GM21515 (cell line): ENCODE data around the gene UBE4B.
"Not testable (repeated sequence)": the region's sequence is repeated elsewhere in the genome, so short reads cannot be mapped to it uniquely, and the experiment has no call there.

Experiments used
- ATAC-seq: cut with Tn5 transposase; IDR thresholded peaks from one replicate; pipeline ENCODE4 v1.9.1; 2021; ENCODE audit not compliant: unreplicated experiment

UBE4B gene

DNA sequence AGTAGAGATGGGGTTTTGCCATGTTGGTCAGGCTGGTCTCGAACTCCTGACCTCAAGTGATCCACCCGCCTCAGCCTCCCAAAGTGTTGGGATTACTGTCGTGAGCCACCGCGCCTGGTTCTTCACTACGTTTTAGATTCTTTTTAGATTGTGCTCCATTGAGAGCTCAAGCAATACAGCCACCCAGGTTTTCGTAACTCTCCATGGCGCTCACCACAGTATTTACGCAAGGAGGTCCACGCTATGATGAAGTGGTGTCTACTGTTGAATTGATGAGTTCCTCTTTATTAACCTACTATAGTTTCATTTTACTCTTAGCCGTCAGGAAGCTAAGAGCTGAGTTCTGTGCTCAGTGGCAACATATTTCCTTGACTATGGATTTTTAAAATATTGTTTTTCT lies 175.8 kb downstream of the UBE4B start:
- no peak for ATAC-seq

DNA sequence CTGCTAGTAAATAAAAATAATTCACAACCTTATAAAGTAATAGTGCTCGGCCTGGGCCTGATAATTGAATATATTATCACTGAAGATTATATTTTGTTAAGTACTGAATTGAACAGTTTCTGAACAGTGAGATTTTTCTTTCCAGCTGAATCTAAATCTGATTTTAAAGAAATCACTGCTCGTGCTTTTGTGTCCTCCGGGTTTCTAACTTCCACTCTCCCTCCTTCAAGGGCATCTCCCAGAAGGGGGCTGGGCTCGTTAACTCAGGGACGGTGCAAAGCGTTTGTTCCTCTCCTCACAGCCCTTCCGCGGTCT lies 176.8 kb downstream of the UBE4B start:
- no peak for ATAC-seq

DNA sequence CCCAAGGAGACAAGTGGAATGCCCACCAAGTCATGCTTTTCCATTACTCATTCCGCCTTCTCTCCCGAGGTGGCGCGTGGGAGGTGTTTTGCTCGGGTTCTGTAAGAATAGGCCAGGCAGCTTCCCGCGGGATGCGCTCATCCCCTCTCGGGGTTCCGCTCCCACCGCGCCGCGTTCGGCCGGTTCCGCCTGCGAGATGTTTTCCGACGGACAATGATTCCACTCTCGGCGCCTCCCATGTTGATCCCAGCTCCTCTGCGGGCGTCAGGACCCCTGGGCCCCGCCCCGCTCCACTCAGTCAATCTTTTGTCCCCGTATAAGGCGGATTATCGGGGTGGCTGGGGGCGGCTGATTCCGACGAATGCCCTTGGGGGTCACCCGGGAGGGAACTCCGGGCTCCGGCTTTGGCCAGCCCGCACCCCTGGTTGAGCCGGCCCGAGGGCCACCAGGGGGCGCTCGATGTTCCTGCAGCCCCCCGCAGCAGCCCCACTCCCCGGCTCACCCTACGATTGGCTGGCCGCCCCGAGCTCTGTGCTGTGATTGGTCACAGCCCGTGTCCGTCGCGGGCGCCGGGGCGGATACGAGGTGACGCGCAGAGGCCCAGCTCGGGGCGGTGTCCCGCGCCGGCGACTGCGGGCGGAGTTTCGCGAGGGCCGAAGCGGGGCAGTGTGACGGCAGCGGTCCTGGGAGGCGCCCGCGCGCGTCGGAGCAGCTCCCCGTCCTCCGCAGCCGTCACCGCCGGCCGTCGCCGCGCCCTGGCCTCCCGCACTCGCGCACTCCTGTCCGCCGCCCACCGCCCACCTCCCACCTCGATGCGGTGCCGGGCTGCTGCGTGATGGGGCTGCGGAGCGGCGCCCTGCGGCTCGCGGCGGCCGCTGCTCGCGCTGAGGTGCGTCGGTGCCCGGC lies 177.4 kb downstream of the UBE4B start, which contains the start of gene KIF1B:
TSS of gene KIF1B (plus strand) at position 666 of the 906 bp plus-strand sequence. CDS start 21,759 bp downstream, outside the sequence.
- peak; percentile 99 for ATAC-seq

DNA sequence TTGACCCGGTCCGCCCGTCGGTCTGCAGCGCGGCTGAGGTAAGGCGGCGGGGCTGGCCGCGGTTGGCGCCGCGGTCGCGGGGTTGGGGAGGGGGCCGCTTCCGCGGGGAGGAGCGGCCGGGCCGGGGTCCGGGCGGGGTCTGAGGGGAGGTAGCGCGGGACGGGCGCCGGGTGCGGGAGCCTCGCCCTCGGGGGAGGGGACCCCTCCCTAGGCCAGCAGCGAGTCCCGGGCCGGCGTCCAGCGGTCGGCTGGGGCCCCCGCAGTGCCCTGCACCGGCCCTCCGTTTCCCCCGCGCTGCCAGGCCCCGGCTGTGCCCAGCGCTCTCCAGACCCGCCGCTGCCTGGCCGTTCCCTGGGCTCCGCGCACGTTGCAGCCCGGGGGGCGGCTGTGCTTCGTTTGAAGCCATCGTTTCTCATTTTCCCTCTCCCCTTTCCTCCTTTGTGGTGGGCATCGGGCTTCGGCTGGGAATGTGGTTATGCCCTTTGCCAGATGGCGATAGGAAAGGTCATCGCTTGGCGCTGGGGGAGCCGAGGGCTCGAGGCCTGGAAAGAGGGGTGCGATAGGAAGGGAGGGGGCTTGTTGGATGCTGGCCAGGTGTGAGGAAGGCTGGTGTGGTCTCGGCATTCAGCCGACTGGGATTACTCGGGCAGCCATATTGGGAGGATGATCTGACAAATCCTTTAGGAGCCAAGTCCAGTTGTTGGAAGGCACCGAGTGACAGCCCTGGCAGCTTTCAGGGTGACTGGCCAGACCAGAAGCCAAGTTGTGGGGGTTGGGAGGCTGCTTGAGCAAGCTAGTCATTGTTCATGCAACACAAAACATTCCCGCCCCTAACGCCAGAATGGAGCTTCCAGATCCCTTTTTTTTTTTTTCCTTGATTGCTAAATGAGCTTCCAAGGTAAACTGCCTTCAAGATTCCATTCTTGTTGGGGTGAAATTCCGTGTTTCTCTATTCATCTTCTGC lies 178.4 kb downstream of the UBE4B start:
- peak; percentile 11 for ATAC-seq

DNA sequence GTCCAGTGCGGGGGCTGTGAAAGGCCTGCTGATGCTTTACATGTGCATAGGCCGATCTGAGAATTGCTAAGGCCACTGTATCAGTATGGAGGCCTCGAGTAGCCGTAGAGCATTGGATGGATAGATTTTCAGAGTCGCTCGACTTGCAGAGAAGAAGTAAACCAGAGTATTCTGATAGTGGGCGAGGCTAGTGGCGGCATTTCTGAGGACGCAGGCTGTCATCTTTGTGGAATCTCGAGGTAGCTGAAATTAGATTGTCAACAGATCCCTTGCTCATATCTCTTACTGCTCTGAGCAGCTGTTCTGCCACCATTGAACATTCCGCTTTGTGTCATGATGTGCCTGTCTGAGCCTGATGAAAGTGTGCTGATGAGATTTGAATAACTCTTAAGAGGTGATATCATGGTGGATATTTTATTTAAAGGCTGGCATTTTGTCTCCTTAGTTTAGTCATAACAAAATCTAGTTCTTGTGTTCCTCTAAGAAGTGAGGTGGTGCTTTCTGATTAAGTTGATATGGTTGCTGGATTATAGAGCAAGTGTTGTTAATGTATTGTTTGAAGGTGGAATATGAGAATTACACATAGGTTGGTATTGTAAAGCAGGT lies 179.2 kb downstream of the UBE4B start:
- no peak for ATAC-seq

DNA sequence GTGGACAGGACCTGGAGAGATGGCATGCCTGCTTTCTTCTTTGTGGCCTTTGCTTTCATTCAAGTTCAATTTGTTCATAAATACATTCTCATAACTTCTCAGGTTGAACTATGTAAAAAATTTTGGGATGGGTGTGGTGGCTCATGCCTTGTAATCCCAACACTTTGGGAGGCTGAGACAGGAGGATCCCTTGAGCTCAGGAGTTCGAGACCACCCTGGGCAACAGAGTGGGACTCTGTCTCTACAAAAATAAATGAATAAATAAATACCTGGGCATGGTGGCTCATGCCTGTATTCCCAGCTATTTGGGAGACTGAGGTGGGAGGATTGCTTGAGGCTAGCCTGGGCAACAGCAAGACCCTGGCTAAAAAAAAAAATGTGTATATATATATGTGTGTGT lies 179.7 kb downstream of the UBE4B start:
- ATAC-seq, result no peak

DNA sequence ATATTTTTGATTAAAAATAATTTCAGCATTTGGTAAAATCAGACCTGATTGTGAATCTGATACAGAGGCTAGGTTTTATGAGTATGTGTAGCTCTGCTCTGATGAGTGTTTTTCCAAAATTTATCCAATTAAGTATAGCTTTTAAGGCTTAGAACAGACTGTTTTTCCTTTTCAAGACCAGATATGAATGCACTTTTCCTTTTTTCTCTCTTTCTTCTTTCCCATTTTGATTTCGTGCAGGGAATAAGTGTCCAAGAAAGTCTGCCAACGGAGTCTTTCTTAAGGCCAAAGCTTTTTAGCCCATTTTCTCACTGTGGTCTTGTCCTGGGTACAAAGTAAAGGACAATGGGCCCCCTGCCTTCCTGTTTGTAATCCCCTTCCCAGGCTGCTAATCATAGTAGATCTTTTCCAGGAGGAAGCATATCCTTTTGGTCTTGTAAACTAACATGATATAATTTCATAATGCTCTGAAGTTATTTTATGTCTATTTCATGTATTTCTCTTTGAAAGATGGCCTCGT lies 180.5 kb downstream of the UBE4B start:
- ATAC-seq, result no peak

DNA sequence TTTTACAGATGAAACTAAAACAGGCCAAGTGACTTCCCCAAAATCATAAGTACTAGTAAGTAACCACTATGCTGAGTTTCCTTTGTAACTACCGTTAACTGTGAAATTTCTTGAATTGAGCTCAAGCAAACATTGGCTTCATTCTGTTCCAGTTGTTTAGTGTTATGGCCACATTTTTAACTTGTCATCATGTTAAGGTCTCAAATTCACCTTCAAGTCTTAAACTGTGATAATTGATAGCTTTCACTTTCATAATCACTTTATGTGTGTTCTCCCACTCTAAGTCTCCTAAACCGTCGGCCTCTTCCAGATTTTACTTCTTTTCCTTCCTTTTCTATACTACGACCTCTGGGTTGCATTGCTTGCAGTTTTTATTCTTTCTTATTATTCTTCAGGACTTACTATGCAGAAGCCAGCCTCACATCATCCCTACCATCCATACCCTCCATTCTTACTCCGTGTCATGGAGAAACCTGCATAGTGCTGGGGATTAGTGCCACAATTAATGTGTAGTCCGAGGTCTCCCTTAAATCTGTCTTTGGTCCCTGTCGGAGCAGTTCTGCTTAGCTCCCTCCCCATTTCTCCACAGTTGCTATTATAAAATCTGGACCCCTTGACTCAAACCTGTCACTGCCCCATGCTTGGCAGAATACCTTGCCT lies 183.5 kb downstream of the UBE4B start:
- no peak for ATAC-seq

DNA sequence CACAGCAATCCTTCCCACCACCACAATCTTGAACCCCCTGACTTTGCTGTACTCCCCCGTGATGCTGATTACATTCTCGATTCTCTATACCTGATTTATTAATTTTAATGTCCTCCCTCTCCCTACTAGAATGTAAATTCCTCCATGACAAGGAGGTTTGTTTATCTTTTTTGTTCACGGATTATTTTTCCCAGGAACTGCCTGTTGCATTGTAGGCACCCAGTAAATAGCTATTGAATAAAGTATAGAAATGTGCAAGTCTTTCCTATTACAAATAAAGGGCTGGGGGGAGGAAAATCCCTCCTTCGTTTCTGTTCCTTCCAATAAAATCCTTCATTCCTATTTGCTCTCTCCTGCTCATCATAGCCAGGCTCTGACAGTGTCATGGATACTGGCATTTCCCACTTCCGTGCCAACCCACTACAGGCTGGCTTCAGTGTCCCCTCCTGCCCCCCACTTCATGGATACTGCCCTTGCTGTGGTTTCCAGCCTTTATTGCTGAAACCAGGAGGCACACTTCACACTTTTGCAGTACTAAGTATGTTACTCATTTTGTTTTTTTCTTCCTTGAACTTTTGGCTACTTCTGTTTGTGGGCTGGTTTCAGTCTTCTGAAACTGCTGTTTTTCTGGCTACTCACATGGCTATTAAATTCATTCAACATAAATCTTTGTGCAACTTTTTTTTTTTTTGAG lies 185.1 kb downstream of the UBE4B start:
- ATAC-seq, result no peak

DNA sequence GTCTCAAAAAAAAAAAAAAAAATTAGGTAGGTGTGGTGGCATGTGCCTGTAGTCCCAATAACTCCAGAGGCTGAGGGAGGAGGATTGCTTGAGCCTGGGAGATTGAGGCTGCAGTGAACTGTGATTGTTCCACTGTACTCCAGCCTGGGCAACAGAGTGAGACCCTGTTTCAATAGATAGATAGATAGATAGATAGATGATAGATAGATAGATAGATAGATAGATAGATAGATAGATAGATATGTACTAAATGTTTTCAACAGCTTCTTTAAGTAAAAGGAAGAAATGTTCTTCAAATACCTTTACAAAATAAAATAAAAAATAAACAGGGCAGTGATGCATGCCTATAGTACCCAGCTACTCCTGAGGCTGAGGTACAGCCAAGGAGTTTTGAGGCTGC lies 187.4 kb downstream of the UBE4B start:
- ATAC-seq, result no peak

DNA sequence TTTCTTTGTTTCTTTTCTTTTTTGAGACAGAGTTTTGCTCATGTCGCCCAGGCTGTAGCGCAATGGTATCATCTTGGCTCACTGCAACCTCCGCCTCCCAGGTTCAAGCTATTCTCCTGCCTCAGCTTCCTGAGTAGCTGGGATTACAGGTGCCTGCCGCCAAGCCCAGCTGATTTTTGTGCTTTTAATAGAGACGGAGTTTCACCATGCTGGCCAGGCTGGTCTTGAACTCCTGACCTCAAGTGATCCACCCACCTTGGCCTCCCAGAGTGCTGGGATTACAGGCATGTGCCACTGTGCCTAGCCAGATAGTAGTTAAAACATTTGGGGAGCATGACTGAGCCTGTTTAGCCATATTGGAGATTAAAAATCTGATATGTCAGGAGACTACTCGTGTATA lies 187.9 kb downstream of the UBE4B start:
- ATAC-seq, result not testable (repeated sequence)

DNA sequence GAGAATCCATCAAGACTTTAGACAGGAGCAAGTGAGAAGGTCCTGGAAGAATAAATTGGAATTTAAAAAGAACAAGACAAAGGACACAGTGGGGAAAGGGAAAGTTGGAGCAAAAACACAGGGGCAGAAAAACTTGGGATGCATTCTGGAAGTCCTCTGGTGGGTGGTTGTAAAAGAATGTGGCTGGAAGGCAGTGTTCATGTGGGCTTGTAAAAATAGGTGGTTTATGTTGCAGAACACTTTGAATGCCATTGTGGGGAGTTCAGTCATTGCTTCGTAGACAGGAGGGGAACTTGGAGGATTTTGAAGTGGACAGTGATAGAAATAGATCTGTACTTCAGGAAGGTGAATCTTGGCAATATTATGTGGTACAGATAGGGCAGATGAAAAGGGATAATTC lies 192.8 kb downstream of the UBE4B start:
- ATAC-seq, result no peak

DNA sequence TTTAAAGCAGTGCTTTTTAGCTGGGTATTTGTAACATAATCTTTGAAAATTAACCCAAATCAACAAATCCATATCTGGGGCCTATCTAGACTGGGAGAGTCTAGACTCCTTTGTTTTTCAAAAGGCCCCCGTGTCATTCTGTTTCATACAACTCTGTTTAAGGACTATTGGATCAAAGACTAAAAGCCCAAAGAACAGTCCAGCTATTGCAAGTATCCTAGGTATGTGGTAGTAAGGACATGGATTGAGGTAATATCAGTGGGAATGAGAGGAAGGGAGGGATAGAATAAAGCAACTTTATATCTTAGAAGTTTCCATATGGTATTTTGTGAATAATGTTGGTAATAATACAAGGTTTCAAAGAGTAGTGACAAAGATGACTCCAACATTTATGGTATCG lies 195.8 kb downstream of the UBE4B start:
- no peak for ATAC-seq

DNA sequence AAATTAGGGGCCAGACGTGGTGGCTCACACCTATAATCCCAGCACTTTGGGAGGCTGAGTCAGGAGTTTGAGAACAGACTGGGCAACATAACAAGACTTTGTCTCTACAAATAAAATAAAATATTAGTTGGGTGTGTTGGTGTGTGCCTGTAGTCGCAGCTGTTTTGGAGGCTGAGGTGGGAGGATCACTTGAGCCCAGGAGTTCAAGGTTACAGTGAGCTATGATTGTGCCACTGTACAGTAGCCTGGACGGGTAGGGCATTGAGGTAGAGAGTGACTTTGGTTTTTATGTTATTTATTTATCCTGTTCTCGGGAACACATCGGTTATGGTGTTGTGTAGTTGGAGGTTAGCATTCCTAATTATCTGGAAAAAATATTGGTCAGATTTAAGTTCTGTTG lies 197.1 kb downstream of the UBE4B start:
- no peak for ATAC-seq
